GM21360 (cell line): Measurements from ENCODE around the gene TEAD1.

Experiments
- ATAC-seq: cut with Tn5 transposase; IDR thresholded peaks from one replicate; pipeline ENCODE4 v1.9.1; 2021; ENCODE audit warnings: mild to moderate bottlenecking, moderate library complexity; ENCODE audit not compliant: unreplicated experiment

The TEAD1 gene

GRCh38 chr11:12803086-12803826 is 129.0 kb downstream of the TEAD1 start:
- no peak for ATAC-seq

GRCh38 chr11:12806113-12806512 is 131.9 kb downstream of the TEAD1 start:
- no peak for ATAC-seq

GRCh38 chr11:12807621-12808020 is 133.4 kb downstream of the TEAD1 start:
- ATAC-seq = no peak

- ATAC-seq = no peak
Observed at GRCh38 chr11:12808519-12808918, 134.3 kb downstream of the TEAD1 start.

GRCh38 chr11:12809364-12809763 is 135.1 kb downstream of the TEAD1 start:
- no peak for ATAC-seq

GRCh38 chr11:12809864-12810567 is 135.8 kb downstream of the TEAD1 start:
- no peak for ATAC-seq

GRCh38 chr11:12810568-12810894 is 136.3 kb downstream of the TEAD1 start:
- no peak for ATAC-seq

- no peak for ATAC-seq
Observed at GRCh38 chr11:12811861-12812260, 137.6 kb downstream of the TEAD1 start.

- no peak for ATAC-seq
Observed at GRCh38 chr11:12812849-12813248, 138.6 kb downstream of the TEAD1 start.

- no peak for ATAC-seq
Observed at GRCh38 chr11:12813371-12814225, 139.4 kb downstream of the TEAD1 start.

- ATAC-seq = no peak
Observed at GRCh38 chr11:12815129-12815480, 140.9 kb downstream of the TEAD1 start.

GRCh38 chr11:12815931-12816494 is 141.8 kb downstream of the TEAD1 start:
- no peak for ATAC-seq

- ATAC-seq = no peak
Observed at GRCh38 chr11:12817681-12818332, 143.6 kb downstream of the TEAD1 start.

GRCh38 chr11:12818333-12819015 is 144.3 kb downstream of the TEAD1 start:
- no peak for ATAC-seq

- no peak for ATAC-seq
Observed at GRCh38 chr11:12822392-12823022, 148.3 kb downstream of the TEAD1 start.

GRCh38 chr11:12824281-12825041 is 150.2 kb downstream of the TEAD1 start:
- ATAC-seq = no peak

- ATAC-seq = no peak
Observed at GRCh38 chr11:12826441-12826840, 152.2 kb downstream of the TEAD1 start.

- ATAC-seq = no peak
Observed at GRCh38 chr11:12827369-12827768, 153.1 kb downstream of the TEAD1 start.
